GM12875 (cell line): ENCODE results near the gene IRGQ.
"Not testable (repeated sequence)": the region's sequence is repeated elsewhere in the genome, so short reads cannot be mapped to it uniquely, and the experiment has no call there.

ENCODE experiments used
- H3K4me3 ChIP-seq: one replicate; pipeline ENCODE4 v1.5.1; 2011; ENCODE audit warnings: low read depth, low read length, control low read depth
- CTCF ChIP-seq: IDR thresholded peaks from 2 replicates; pipeline ENCODE4 v1.5.1; 2011; ENCODE audit warnings: low read depth, mild to moderate bottlenecking, control low read depth, inconsistent platforms, low read length, moderate library complexity, borderline replicate concordance; ENCODE audit not compliant: insufficient read depth

Gene IRGQ

DNA sequence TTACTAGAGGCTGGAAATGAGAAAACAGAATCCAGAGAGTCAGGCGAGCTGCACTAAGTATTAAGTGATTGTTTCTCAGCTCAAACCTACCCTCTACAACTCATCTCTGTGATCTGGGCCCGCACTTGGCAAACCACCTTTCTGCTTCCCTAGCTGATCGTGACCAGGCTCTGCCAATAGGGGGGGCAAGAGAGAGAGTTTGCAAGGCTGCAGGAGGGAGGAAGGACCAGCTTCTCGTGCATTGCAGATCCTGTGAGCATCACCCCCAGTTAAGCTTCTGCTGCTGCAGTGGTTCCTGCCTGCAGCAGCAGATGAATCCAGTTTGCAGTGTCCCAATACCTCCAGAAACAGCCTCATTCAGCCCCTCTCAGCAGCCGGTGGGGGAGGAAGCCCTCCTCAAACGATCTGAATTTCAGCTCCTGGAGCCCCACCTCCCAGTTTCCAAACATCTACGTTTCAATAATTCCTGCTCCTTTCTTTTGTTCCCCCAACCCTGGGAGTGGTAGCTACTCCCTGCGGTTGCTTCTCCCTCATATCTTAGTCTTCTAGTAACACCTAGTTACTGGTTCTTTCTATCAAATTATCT, 40.7 kb downstream of the IRGQ start:
- TF ChIP-seq CTCF = peak; percentile 96
- H3K4me3 ChIP-seq = no peak overlapping the region

DNA sequence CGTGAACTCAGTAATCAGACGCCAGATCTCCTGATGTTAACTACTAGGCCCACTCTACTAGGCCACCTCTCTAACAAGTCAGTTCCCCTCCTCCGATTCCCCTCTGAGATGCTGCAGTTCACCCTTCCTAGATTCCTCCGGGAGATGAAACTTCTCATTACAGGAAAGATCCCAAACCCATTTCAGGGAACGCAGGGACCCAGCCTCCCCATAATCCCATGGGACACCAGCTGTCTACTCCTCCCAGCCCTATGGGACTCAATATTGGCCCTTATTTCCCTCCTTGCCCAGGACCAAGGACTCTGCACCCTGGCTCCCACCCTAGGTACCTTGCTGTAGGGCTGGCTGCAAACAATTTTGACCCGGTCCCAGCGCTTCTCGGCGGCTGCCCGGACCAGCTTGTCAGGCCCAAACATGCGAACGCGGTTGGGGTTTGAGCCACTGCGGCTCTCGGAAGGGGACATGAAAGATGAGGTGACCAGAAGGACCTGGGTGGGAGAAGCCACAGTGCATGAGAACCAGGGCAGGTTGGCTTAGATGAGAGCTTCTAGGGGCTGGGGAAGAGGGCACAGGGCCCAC, 41.5 kb downstream of the IRGQ start:
- no peak for TF ChIP-seq CTCF
- H3K4me3 ChIP-seq = no peak overlapping the region

GRCh38 chr19:43553656-43554055, 42.3 kb downstream of the IRGQ start:
- H3K4me3 ChIP-seq = no peak overlapping the region
- TF ChIP-seq CTCF = no peak

DNA sequence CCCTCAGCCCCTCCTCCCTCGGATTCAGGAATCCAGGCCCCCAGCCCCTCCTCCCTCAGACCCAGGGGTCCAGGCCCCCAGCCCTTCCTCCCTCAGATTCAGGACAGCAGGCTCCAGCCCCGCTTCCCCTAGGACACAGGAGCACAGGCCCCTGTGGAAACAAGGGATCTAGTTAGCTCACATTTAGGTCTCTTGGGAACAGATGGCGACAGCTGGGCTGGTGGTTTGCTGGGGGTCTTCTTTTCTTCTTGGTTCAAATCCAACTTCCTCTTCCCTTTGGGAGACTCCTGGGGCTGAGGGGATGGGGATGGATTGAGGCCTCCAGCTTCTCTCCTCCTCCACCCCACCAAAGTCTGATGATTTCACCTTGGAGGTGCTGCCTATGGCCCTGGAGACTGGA, 43.3 kb downstream of the IRGQ start:
- no peak overlapping the region for H3K4me3 ChIP-seq
- no peak for TF ChIP-seq CTCF

GRCh38 chr19:43552198-43552450, 43.8 kb downstream of the IRGQ start:
- TF ChIP-seq CTCF = no peak
- H3K4me3 ChIP-seq = no peak overlapping the region

DNA sequence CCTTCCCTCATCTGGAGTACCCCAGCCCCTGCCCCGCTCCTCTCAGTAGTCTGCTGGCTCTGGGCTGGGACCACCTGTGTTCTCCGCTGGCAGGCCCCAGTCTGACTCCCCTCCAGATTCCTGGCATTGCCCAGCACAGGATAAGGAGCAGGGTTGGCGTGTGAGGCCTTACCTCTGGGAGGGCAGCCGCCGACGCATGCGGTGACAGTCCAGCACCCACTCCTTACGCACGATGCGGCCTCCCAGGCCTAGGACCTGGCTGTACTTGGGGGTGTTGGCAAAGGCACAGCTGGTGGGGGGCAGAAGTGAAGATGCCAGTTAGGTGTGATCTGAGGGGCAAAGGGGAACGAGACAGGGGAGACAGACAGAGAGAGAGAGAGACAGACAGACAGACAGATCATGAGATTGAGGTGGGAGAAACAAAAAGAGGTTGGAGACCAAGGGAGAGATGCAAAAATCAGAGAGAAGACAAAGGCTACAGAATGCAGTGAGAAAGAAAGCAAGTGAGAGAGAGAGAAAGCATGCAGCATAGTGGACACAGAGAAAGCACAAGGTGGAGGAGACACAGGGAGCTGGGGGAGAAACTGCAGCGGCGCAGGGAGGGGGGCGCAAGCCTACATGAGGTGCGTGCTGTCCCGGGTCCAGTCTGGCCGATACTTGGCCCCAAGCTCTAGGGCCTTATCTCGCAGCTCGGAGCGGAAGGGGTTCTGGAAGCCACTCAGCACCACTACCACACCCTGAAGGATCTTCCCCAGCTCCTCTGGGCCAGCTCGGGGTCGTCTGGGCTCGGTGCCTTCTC, 44.3 kb downstream of the IRGQ start:
- no peak for TF ChIP-seq CTCF
- no peak overlapping the region for H3K4me3 ChIP-seq

- H3K4me3 ChIP-seq = no peak overlapping the region
- no peak for TF ChIP-seq CTCF
Measured at GRCh38 chr19:43548706-43549105, 47.2 kb downstream of the IRGQ start.

GRCh38 chr19:43547926-43548325, 48.0 kb downstream of the IRGQ start:
- not testable (repeated sequence) for H3K4me3 ChIP-seq
